Measurements from ENCODE around the gene CDK2AP2.
A peak's percentile ranks its signal among the peaks of the same experiment; 100 is the strongest.

The CDK2AP2 gene

GRCh38 chr11:67506426-67507051 lies 1.4 kb downstream of the CDK2AP2 start:
- Mint-ChIP-seq H3K9me3 (no peaks in the 10 kb centered on the region), H3K27ac (peak overlapping the region; percentile 69 to 93 (median 90)), H3K4me3 (peak overlapping the region; percentile 88 to 94 (median 90)), H3K4me1 (peaks cover 26% of the 10 kb centered on the region), H3K36me3 (ENCODE audit: low read depth) (no peaks in the 10 kb centered on the region), H3K27me3 (ENCODE audit: low read depth) (peaks cover 21% of the 10 kb centered on the region)
- peak in 2 of 3 experiments; percentile 27 to 34 for TF ChIP-seq CTCF (IDR thresholded peaks at IDR 0.05; ENCODE audit: unreplicated experiment in 3 of 3)

GRCh38 chr11:67505605-67506396 lies 2.2 kb downstream of the CDK2AP2 start:
- H3K4me3 Mint-ChIP-seq = peak overlapping the region; percentile 88 to 94 (median 90)
- H3K27ac Mint-ChIP-seq = peak overlapping the region; percentile 69 to 93 (median 90)
- no peaks in the 10 kb centered on the region for H3K9me3 Mint-ChIP-seq
- peak; percentile 92 to 97 (median 94) for TF ChIP-seq CTCF (IDR thresholded peaks at IDR 0.05; ENCODE audit: unreplicated experiment in 3 of 3)
- H3K4me1 Mint-ChIP-seq = peaks cover 26% of the 10 kb centered on the region
- peaks cover 6% of the 10 kb centered on the region for H3K36me3 Mint-ChIP-seq (ENCODE audit: low read depth)
- peaks cover 21% of the 10 kb centered on the region for H3K27me3 Mint-ChIP-seq (ENCODE audit: low read depth)

- peaks cover 26% of the 10 kb centered on the region for H3K4me1 Mint-ChIP-seq
- peaks cover 10% of the 10 kb centered on the region for H3K36me3 Mint-ChIP-seq (ENCODE audit: low read depth)
- H3K27me3 Mint-ChIP-seq (ENCODE audit: low read depth) = peaks cover 21% of the 10 kb centered on the region
- peak within 1 kb of the TSS; percentile 88 to 94 (median 90) for H3K4me3 Mint-ChIP-seq
- TF ChIP-seq CTCF (IDR thresholded peaks at IDR 0.05; ENCODE audit: unreplicated experiment in 3 of 3) = no peak
- H3K9me3 Mint-ChIP-seq = no peaks in the 10 kb centered on the region
- peak within 1 kb of the TSS; percentile 69 to 93 (median 90) for H3K27ac Mint-ChIP-seq
Measured at GRCh38 chr11:67504950-67505581, 2.9 kb downstream of the CDK2AP2 start, which contains the start of gene PITPNM1. Gene PITPNM1 (minus strand): TSS chr11:67505363. CDS start chr11:67504180, 1,183 bp downstream.

GRCh38 chr11:67504005-67504949 lies 3.7 kb downstream of the CDK2AP2 start:
- Mint-ChIP-seq H3K27ac (no peak overlapping the region), H3K4me1 (peaks cover 26% of the 10 kb centered on the region), H3K27me3 (ENCODE audit: low read depth) (peaks cover 21% of the 10 kb centered on the region), H3K36me3 (ENCODE audit: low read depth) (peaks cover 10% of the 10 kb centered on the region), H3K9me3 (no peaks in the 10 kb centered on the region), H3K4me3 (peak overlapping the region; percentile 85 to 87 (median 87))
- TF ChIP-seq CTCF (IDR thresholded peaks at IDR 0.05; ENCODE audit: unreplicated experiment in 3 of 3) = no peak
